Natural killer cell (primary cell): ENCODE results near the gene STARD13. TPM values are rescaled to one million over a fixed set of nuclear protein-coding genes. Genes with fewer than 3 reads are reported as not detected.

ENCODE experiments used
- ATAC-seq, 3 donors: fragments of 150-1000 bp in 2 of 3; fragments of 200-7000 bp in 1 of 3; cut with Tn5 transposase; 1 replicate in 1 of 3; 2 replicates in 2 of 3; pipeline ENCODE4 v1.10.0; 2021; ENCODE audit warnings: mild to moderate bottlenecking in 2 of 3, moderate library complexity in 2 of 3
- DNase-seq, 2 donors: peaks; one replicate each; pipeline versions ENCODE4 v3.0.0 to v3.0.0-alpha.2; 2013 to 2021; ENCODE audit warnings: mixed read lengths in 1 of 2
- H3K27ac ChIP-seq: one replicate; pipeline ENCODE4 v1.5.1; 2013; ENCODE audit warnings: mild to moderate bottlenecking, low read length
- H3K27me3 ChIP-seq: one replicate; pipeline ENCODE4 v1.6.1; 2013; ENCODE audit warnings: low read length; ENCODE audit not compliant: control insufficient read depth, insufficient read depth
- H3K36me3 ChIP-seq: one replicate; pipeline ENCODE4 v1.6.1; 2013; ENCODE audit warnings: low read length; ENCODE audit not compliant: control insufficient read depth, insufficient read depth
- H3K4me1 ChIP-seq: one replicate; pipeline ENCODE4 v1.6.1; 2013; ENCODE audit warnings: low read length; ENCODE audit not compliant: control insufficient read depth, insufficient read depth
- H3K4me3 ChIP-seq: one replicate; pipeline ENCODE4 v1.5.1; 2013; ENCODE audit warnings: low read length
- H3K9me3 ChIP-seq: one replicate; pipeline ENCODE4 v1.6.1; 2013; ENCODE audit warnings: low read length; ENCODE audit not compliant: control insufficient read depth, insufficient read depth
- H3K27ac Mint-ChIP-seq, 2 donors: one replicate each; pipeline ENCODE4 v1.8.0; 2022; ENCODE audit warnings: mild to moderate bottlenecking in 2 of 2, mixed read lengths in 2 of 2, moderate library complexity in 1 of 2
- H3K27me3 Mint-ChIP-seq, 2 donors: one replicate each; pipeline ENCODE4 v1.8.0; 2022; ENCODE audit warnings: low read depth in 2 of 2, mixed read lengths in 2 of 2
- H3K36me3 Mint-ChIP-seq: one replicate; pipeline ENCODE4 v1.8.0; 2022; ENCODE audit warnings: mixed read lengths
- H3K4me1 Mint-ChIP-seq, 2 donors: one replicate each; pipeline ENCODE4 v1.8.0; 2022; ENCODE audit warnings: mixed read lengths in 2 of 2
- H3K4me3 Mint-ChIP-seq: one replicate; pipeline ENCODE4 v1.8.0; 2022; ENCODE audit warnings: mild to moderate bottlenecking, moderate library complexity, mixed read lengths
- H3K9me3 Mint-ChIP-seq, 2 donors: one replicate each; pipeline ENCODE4 v1.8.0; 2022; ENCODE audit warnings: mixed read lengths in 2 of 2
- CTCF ChIP-seq: fragments of 200-600 bp; IDR thresholded peaks from one replicate; pipeline ENCODE4 v1.8.0; 2022; ENCODE audit warnings: antibody characterized with exemption
- WGBS: methylation state at CpG from one replicate; pipeline ENCODE4 v1.1.7; 2013; ENCODE audit warnings: missing lambda C conversion rate; ENCODE audit not compliant: insufficient coverage; 5-methylcytosine and 5-hydroxymethylcytosine counted together
- intact Hi-C: fragments of 100-400 bp; cut with micrococcal nuclease; formaldehyde crosslinking; loops from one replicate; pipeline ENCODE4 v1.14.2; 2022
- total RNA-seq, 4 donors: library from RNA; stranded (reverse); fragments of 120-200 nt in 1 of 4; gene quantifications; one replicate each; pipeline versions ENCODE4 v1.2.3 to v1.2.4, GENCODE V29; 2013 to 2022

The STARD13 gene
- total RNA-seq, 3 donors from 2014 or later (not counting 1 experiment from before 2014, with no cell fraction given), result not detected

GRCh38 chr13:33321686-33322542 lies 36.4 kb upstream of the STARD13 start:
- H3K9me3 Mint-ChIP-seq, result peaks cover 5 to 8% of the 10 kb centered on the region in 2 donors
- no peaks in the 10 kb centered on the region for H3K4me1 ChIP-seq
- intact Hi-C loops, result no loop called here
- H3K36me3 ChIP-seq, result no peaks in the 10 kb centered on the region
- no peak overlapping the region for H3K27ac ChIP-seq
- H3K27me3 Mint-ChIP-seq, result peaks cover 0 to 2% of the 10 kb centered on the region in 2 donors
- WGBS, result 83% methylated on average over 10 of the region's 11 CpGs
- H3K9me3 ChIP-seq, result no peaks in the 10 kb centered on the region
- H3K36me3 Mint-ChIP-seq, result no peaks in the 10 kb centered on the region
- no peaks in the 10 kb centered on the region for H3K4me1 Mint-ChIP-seq
- no peak overlapping the region for H3K4me3 ChIP-seq
- H3K27ac Mint-ChIP-seq, result no peak overlapping the region
- no peak for TF ChIP-seq CTCF
- DNase-seq (no peak), ATAC-seq (no peak)
- H3K27me3 ChIP-seq, result no peaks in the 10 kb centered on the region
- H3K4me3 Mint-ChIP-seq, result no peak overlapping the region

DNA sequence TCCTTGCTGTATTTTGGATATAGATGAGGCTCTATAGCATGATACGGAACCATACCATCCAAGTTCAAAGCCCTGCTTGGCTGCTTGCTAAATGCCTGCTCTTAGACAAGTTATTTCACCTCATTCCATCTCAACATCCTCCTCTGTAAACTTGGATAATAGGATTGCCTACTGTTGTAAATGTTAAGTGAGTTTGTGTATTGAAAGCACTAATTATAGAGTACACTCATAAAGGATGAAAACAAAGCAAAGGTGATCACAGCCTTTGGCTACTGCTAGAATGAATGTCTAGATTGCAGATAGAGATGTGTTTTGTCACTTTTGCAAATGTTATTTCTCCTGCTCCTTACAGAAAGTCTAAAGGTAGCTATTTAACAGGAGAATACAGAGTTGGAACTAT lies 34.3 kb upstream of the STARD13 start:
- no peaks in the 10 kb centered on the region for H3K36me3 Mint-ChIP-seq
- Histone ChIP-seq H3K4me3 (no peak overlapping the region), H3K36me3 (no peaks in the 10 kb centered on the region), H3K4me1 (no peaks in the 10 kb centered on the region), H3K27me3 (no peaks in the 10 kb centered on the region), H3K27ac (no peak overlapping the region), H3K9me3 (no peaks in the 10 kb centered on the region)
- H3K27me3 Mint-ChIP-seq, result peaks cover 0 to 2% of the 10 kb centered on the region in 2 donors
- H3K4me1 Mint-ChIP-seq, result no peaks in the 10 kb centered on the region
- intact Hi-C loops, result no loop called here
- ATAC-seq (no peak), DNase-seq (no peak)
- WGBS, result 89% methylated on average over 1 of the region's 1 CpG
- TF ChIP-seq CTCF, result no peak
- H3K4me3 Mint-ChIP-seq, result no peak overlapping the region
- H3K9me3 Mint-ChIP-seq, result peaks cover 5 to 8% of the 10 kb centered on the region in 2 donors
- no peak overlapping the region for H3K27ac Mint-ChIP-seq

DNA sequence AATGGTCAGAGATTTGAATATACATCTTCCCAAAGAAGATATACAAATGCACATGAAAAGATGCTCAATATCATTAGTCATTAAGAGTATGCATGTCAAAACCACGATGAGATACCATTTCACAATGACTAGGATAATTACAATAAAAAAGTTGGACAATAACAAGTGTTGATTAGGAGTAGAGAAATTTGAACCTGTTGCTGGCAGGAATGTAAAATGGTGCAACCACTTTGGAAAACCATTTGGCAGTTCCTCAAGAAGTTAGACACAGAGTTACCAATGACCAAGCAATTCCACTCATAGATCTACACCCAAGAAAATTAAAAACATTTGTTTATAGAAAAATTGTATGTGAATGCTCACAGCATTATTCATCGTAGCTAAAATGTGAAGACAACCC lies 33.2 kb upstream of the STARD13 start:
- WGBS, result no CpG with 5 or more reads among the region's 2 CpGs
- Histone ChIP-seq H3K9me3 (no peaks in the 10 kb centered on the region), H3K27me3 (no peaks in the 10 kb centered on the region), H3K4me3 (no peak overlapping the region), H3K36me3 (no peaks in the 10 kb centered on the region), H3K27ac (no peak overlapping the region), H3K4me1 (no peaks in the 10 kb centered on the region)
- peaks cover 5 to 6% of the 10 kb centered on the region in 2 donors for H3K9me3 Mint-ChIP-seq
- no peak overlapping the region for H3K4me3 Mint-ChIP-seq
- DNase-seq (no peak), ATAC-seq (no peak)
- no peaks in the 10 kb centered on the region for H3K4me1 Mint-ChIP-seq
- intact Hi-C loops, result no loop called here
- H3K27me3 Mint-ChIP-seq, result peaks cover 0 to 2% of the 10 kb centered on the region in 2 donors
- no peaks in the 10 kb centered on the region for H3K36me3 Mint-ChIP-seq
- no peak overlapping the region for H3K27ac Mint-ChIP-seq
- no peak for TF ChIP-seq CTCF

- Mint-ChIP-seq H3K36me3 (no peaks in the 10 kb centered on the region), H3K9me3 (peaks cover 5 to 6% of the 10 kb centered on the region in 2 donors), H3K27me3 (peaks cover 0 to 2% of the 10 kb centered on the region in 2 donors), H3K27ac (no peak overlapping the region), H3K4me1 (no peaks in the 10 kb centered on the region), H3K4me3 (no peak overlapping the region)
- TF ChIP-seq CTCF, result no peak
- WGBS, result 100% methylated on average over 1 of the region's 3 CpGs
- ATAC-seq (no peak), DNase-seq (no peak)
- H3K27me3 ChIP-seq, result no peaks in the 10 kb centered on the region
- no peak overlapping the region for H3K27ac ChIP-seq
- H3K9me3 ChIP-seq, result no peaks in the 10 kb centered on the region
- H3K4me3 ChIP-seq, result no peak overlapping the region
- intact Hi-C loops, result no loop called here
- no peaks in the 10 kb centered on the region for H3K36me3 ChIP-seq
- no peaks in the 10 kb centered on the region for H3K4me1 ChIP-seq
Observed at GRCh38 chr13:33318037-33318436, 32.5 kb upstream of the STARD13 start.
